Glomerular endothelial cell (primary cell): ENCODE results near the gene TAC3. TPM values are rescaled to one million over a fixed set of nuclear protein-coding genes. Genes with fewer than 3 reads are reported as not detected.
"Not testable (repeated sequence)": the region's sequence is repeated elsewhere in the genome, so short reads cannot be mapped to it uniquely, and the experiment has no call there.

ENCODE experiments used
- DNase-seq: peaks from one replicate; pipeline ENCODE4 v3.0.0-alpha.2; 2011; ENCODE audit warnings: low read depth, low spot score; ENCODE audit errors: extremely low read depth
- total RNA-seq: library from RNA; depleted of rRNA; stranded (reverse); fragments of >200 nt; gene quantifications from 2 replicates; pipeline ENCODE4 v1.2.3, GENCODE V29; 2015

The TAC3 gene
- total RNA-seq, 1 donor from 2014 or later = not detected

- no peak for DNase-seq
Observed at GRCh38 chr12:57039016-57039798, 22.9 kb upstream of the TAC3 start.

- DNase-seq = no peak
Observed at GRCh38 chr12:57037264-57037663, 20.9 kb upstream of the TAC3 start.

GRCh38 chr12:57033431-57033830 is 17.1 kb upstream of the TAC3 start:
- DNase-seq = no peak

- DNase-seq = no peak
Observed at GRCh38 chr12:57031789-57032188, 15.5 kb upstream of the TAC3 start.

- no peak for DNase-seq
Observed at GRCh38 chr12:57031138-57031725, 14.9 kb upstream of the TAC3 start.

- DNase-seq = no peak
Observed at GRCh38 chr12:57029457-57029856, 13.1 kb upstream of the TAC3 start.

- no peak for DNase-seq
Observed at GRCh38 chr12:57027805-57028153, 11.4 kb upstream of the TAC3 start.

- no peak for DNase-seq
Observed at GRCh38 chr12:57027011-57027804, 10.9 kb upstream of the TAC3 start.

- no peak for DNase-seq
Observed at GRCh38 chr12:57025196-57025595, 8.9 kb upstream of the TAC3 start.

GRCh38 chr12:57022324-57022723 is 6.0 kb upstream of the TAC3 start:
- DNase-seq = not testable (repeated sequence)

- DNase-seq = no peak
Observed at GRCh38 chr12:57019983-57020719, 3.8 kb upstream of the TAC3 start.

- DNase-seq = no peak
Observed at GRCh38 chr12:57018906-57019305, 2.6 kb upstream of the TAC3 start.

GRCh38 chr12:57018353-57018752 is 2.0 kb upstream of the TAC3 start:
- not testable (repeated sequence) for DNase-seq

GRCh38 chr12:57012600-57013465 is 3.5 kb downstream of the TAC3 start:
- no peak for DNase-seq

GRCh38 chr12:57011438-57012424 is 4.6 kb downstream of the TAC3 start:
- DNase-seq = no peak

GRCh38 chr12:57010627-57011247 is 5.6 kb downstream of the TAC3 start:
- DNase-seq = no peak

GRCh38 chr12:57009949-57010626 is 6.2 kb downstream of the TAC3 start:
- DNase-seq = no peak

- peak; percentile 33 for DNase-seq
Observed at GRCh38 chr12:57008178-57008577, 8.2 kb downstream of the TAC3 start.
